SKM-1 (cell line): Measurements from ENCODE around the gene APBA2.
A peak's percentile ranks its signal among the peaks of the same experiment; 100 is the strongest.

ENCODE experiments used
- DNase-seq: peaks from one replicate; lab custom pipeline; 2025; ENCODE audit not compliant: unreplicated experiment; lab: John Stamatoyannopoulos, UW

APBA2 gene

GRCh38 chr15:28933710-28934445, 48.1 kb downstream of the APBA2 start:
- no peak for DNase-seq

GRCh38 chr15:28934645-28935044, 48.9 kb downstream of the APBA2 start:
- no peak for DNase-seq

GRCh38 chr15:28935316-28935715, 49.5 kb downstream of the APBA2 start:
- peak; percentile 20 for DNase-seq

- no peak for DNase-seq
These were observed 50.3 kb downstream of the APBA2 start for GRCh38 chr15:28936081-28936480.

- no peak for DNase-seq
These were observed 50.7 kb downstream of the APBA2 start for GRCh38 chr15:28936481-28936881.

- no peak for DNase-seq
These were observed 51.5 kb downstream of the APBA2 start for GRCh38 chr15:28937271-28937670.

- no peak for DNase-seq
These were observed 56.3 kb downstream of the APBA2 start for GRCh38 chr15:28942046-28942445.

GRCh38 chr15:28942571-28942970, 56.8 kb downstream of the APBA2 start:
- DNase-seq: no peak

GRCh38 chr15:28943146-28943545, 57.4 kb downstream of the APBA2 start:
- no peak for DNase-seq

- DNase-seq: no peak
These were observed 57.9 kb downstream of the APBA2 start for GRCh38 chr15:28943611-28944230.

- DNase-seq: no peak
These were observed 58.5 kb downstream of the APBA2 start for GRCh38 chr15:28944286-28944685.

- DNase-seq: no peak
These were observed 59.0 kb downstream of the APBA2 start for GRCh38 chr15:28944696-28945300.

- DNase-seq: no peak
These were observed 60.0 kb downstream of the APBA2 start for GRCh38 chr15:28945626-28946230.

- no peak for DNase-seq
These were observed 61.0 kb downstream of the APBA2 start for GRCh38 chr15:28946803-28947202.

GRCh38 chr15:28947221-28947674, 61.5 kb downstream of the APBA2 start:
- no peak for DNase-seq

GRCh38 chr15:28948036-28948435, 62.3 kb downstream of the APBA2 start:
- no peak for DNase-seq

GRCh38 chr15:28950916-28951315, 65.1 kb downstream of the APBA2 start:
- DNase-seq: no peak

- no peak for DNase-seq
These were observed 67.1 kb downstream of the APBA2 start for GRCh38 chr15:28952666-28953491.

GRCh38 chr15:28953573-28954195, 67.9 kb downstream of the APBA2 start:
- DNase-seq: no peak

GRCh38 chr15:28954466-28955159, 68.8 kb downstream of the APBA2 start:
- no peak for DNase-seq
